AG09309 (cell line): ENCODE data around the gene BRAP.
"Not testable (repeated sequence)": the region's sequence is repeated elsewhere in the genome, so short reads cannot be mapped to it uniquely, and the experiment has no call there.

Experiments used
- DNase-seq: peaks from one replicate; pipeline ENCODE4 v3.0.0-alpha.2; 2010; ENCODE audit warnings: low read depth
- H3K4me3 ChIP-seq: 2 replicates; pipeline ENCODE4 v1.5.1; 2011; ENCODE audit warnings: mild to moderate bottlenecking, low read depth, low read length, moderate library complexity; ENCODE audit not compliant: control insufficient read depth
- CTCF ChIP-seq: IDR thresholded peaks from 2 replicates; pipeline ENCODE4 v1.5.1; 2011; ENCODE audit warnings: mild to moderate bottlenecking, low read depth, low read length, inconsistent platforms; ENCODE audit not compliant: insufficient read depth, control insufficient read depth; ENCODE audit errors: missing control alignments

The BRAP gene

GRCh38 chr12:111685811-111686573 lies at the start of gene BRAP, which contains the start of gene ACAD10:
TSS of gene BRAP (minus strand) at chr12:111685956. CDS start at chr12:111685792, 164 bp downstream.
TSS of gene ACAD10 (plus strand) at chr12:111686053. CDS start at chr12:111692710, 6,657 bp downstream.
- H3K4me3 ChIP-seq, result peak within 1 kb of the TSS; percentile 98
- no peak for TF ChIP-seq CTCF

GRCh38 chr12:111733340-111733915 lies 47.7 kb upstream of the BRAP start:
- DNase-seq, result no peak
- no peak overlapping the region for H3K4me3 ChIP-seq
- TF ChIP-seq CTCF, result no peak

More at GRCh38 chr12:111685811-111686573, at the start of gene BRAP, which contains the start of gene ACAD10:
- DNase-seq, result peak; percentile 73

- no peak for DNase-seq
- H3K4me3 ChIP-seq, result no peak overlapping the region
- TF ChIP-seq CTCF, result no peak
These were observed 47.0 kb upstream of the BRAP start for GRCh38 chr12:111732786-111733185.

- no peak for TF ChIP-seq CTCF
- H3K4me3 ChIP-seq, result no peak overlapping the region
- no peak for DNase-seq
These were observed 44.7 kb upstream of the BRAP start for GRCh38 chr12:111730420-111730819.

GRCh38 chr12:111728795-111729194 lies 43.0 kb upstream of the BRAP start:
- no peak overlapping the region for H3K4me3 ChIP-seq
- TF ChIP-seq CTCF, result no peak

GRCh38 chr12:111723646-111724360 lies 38.0 kb upstream of the BRAP start:
- DNase-seq, H3K4me3 ChIP-seq: not testable (repeated sequence)

More at GRCh38 chr12:111728795-111729194, 43.0 kb upstream of the BRAP start:
- DNase-seq, result no peak
